Measurements from ENCODE around the gene SLIT2. TPM values are rescaled to one million over a fixed set of nuclear protein-coding genes. Genes with fewer than 3 reads are reported as not detected.

Gene SLIT2
- total RNA-seq, 3 donors from 2014 or later = 15.7 to 20.3 (median 15.8) TPM

DNA sequence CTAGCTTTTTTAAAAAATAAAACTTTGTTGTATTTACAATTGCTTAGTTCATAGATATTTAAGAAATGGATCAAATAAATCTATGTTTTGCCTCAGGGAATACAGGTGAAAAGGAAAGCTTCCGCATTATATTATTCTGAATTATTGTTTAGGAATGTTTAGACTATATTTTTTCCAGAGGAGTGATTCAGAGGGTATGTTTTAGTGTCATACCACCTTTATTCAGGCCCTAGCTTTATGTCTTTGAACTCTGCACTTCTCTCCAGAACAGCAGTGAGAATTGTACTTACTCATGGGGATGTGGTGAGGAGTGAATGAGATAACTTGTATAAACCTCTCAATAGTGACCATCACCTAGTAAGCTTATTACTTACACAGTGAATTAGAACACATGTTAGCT lies 14.0 kb downstream of the SLIT2 start:
- no peak for DNase-seq (ENCODE audit: low spot score in 2 of 2)
- intact Hi-C loops (cut with DNase I; ENCODE audit: low total_unique reads) = no loop called here
- Histone ChIP-seq H3K27me3 (no peaks in the 10 kb centered on the region), H3K4me1 (no peaks in the 10 kb centered on the region), H3K9me3 (no peaks in the 10 kb centered on the region), H3K36me3 (no peaks in the 10 kb centered on the region), H3K27ac (peak overlapping the region in 1 of 2 donors; percentile 62), H3K4me3 (no peak overlapping the region)
- TF ChIP-seq POLR2A (IDR thresholded peaks at IDR 0.05) (no peak), POLR2AphosphoS5 (IDR thresholded peaks at IDR 0.05) (no peak), CTCF (IDR thresholded peaks at IDR 0.05) (no peak)

GRCh38 chr4:20266215-20267082 lies 14.7 kb downstream of the SLIT2 start:
- Histone ChIP-seq H3K27me3 (no peaks in the 10 kb centered on the region), H3K36me3 (no peaks in the 10 kb centered on the region), H3K27ac (peak overlapping the region; percentile 41 to 62), H3K9me3 (no peaks in the 10 kb centered on the region), H3K4me1 (no peaks in the 10 kb centered on the region), H3K4me3 (no peak overlapping the region)
- intact Hi-C loops (cut with DNase I; ENCODE audit: low total_unique reads) = no loop called here
- TF ChIP-seq POLR2AphosphoS5 (IDR thresholded peaks at IDR 0.05) (no peak), CTCF (IDR thresholded peaks at IDR 0.05) (no peak), POLR2A (IDR thresholded peaks at IDR 0.05) (no peak)
- DNase-seq (ENCODE audit: low spot score in 2 of 2) = no peak

GRCh38 chr4:20268028-20268427 lies 16.3 kb downstream of the SLIT2 start:
- Histone ChIP-seq H3K4me1 (no peaks in the 10 kb centered on the region), H3K27ac (no peak overlapping the region), H3K9me3 (no peaks in the 10 kb centered on the region), H3K36me3 (no peaks in the 10 kb centered on the region), H3K4me3 (no peak overlapping the region), H3K27me3 (no peaks in the 10 kb centered on the region)
- intact Hi-C loops (cut with DNase I; ENCODE audit: low total_unique reads) = no loop called here
- TF ChIP-seq POLR2AphosphoS5 (IDR thresholded peaks at IDR 0.05) (no peak), POLR2A (IDR thresholded peaks at IDR 0.05) (no peak), CTCF (IDR thresholded peaks at IDR 0.05) (no peak)
- DNase-seq (ENCODE audit: low spot score in 2 of 2) = no peak

- intact Hi-C loops (cut with DNase I; ENCODE audit: low total_unique reads) = no loop called here
- peak overlapping the region in 1 of 2 donors; percentile 2 for H3K27ac ChIP-seq
- no peaks in the 10 kb centered on the region for H3K4me1 ChIP-seq
- no peak overlapping the region for H3K4me3 ChIP-seq
- TF ChIP-seq CTCF (IDR thresholded peaks at IDR 0.05) (no peak), POLR2AphosphoS5 (IDR thresholded peaks at IDR 0.05) (no peak), POLR2A (IDR thresholded peaks at IDR 0.05) (no peak)
- no peak for DNase-seq (ENCODE audit: low spot score in 2 of 2)
- no peaks in the 10 kb centered on the region for H3K27me3 ChIP-seq
- no peaks in the 10 kb centered on the region for H3K9me3 ChIP-seq
- H3K36me3 ChIP-seq = no peaks in the 10 kb centered on the region
Measured at GRCh38 chr4:20269320-20269719, 17.6 kb downstream of the SLIT2 start.

GRCh38 chr4:20271950-20272349 lies 20.2 kb downstream of the SLIT2 start:
- no peak overlapping the region for H3K4me3 ChIP-seq
- H3K36me3 ChIP-seq = no peaks in the 10 kb centered on the region
- TF ChIP-seq POLR2AphosphoS5 (IDR thresholded peaks at IDR 0.05) (no peak), POLR2A (IDR thresholded peaks at IDR 0.05) (no peak), CTCF (IDR thresholded peaks at IDR 0.05) (no peak)
- intact Hi-C loops (cut with DNase I; ENCODE audit: low total_unique reads) = no loop called here
- no peaks in the 10 kb centered on the region for H3K4me1 ChIP-seq
- no peak for DNase-seq (ENCODE audit: low spot score in 2 of 2)
- H3K9me3 ChIP-seq = no peaks in the 10 kb centered on the region
- no peak overlapping the region for H3K27ac ChIP-seq
- no peaks in the 10 kb centered on the region for H3K27me3 ChIP-seq
